Stimulated activated CD4-positive, alpha-beta T cell treated with anti-CD3 and anti-CD28 coated beads, TNF-alpha, amount 100 ng/mL, for 48 hours (primary cell): ENCODE data around the gene DZIP3.

Experiments used
- DNase-seq, 3 donors: peaks; one replicate each; pipeline ENCODE4 v3.0.0-alpha.2; 2020; ENCODE audit warnings: low read depth in 3 of 3

DZIP3 gene

GRCh38 chr3:108698461-108698860 is 108.9 kb downstream of the DZIP3 start:
- no peak for DNase-seq

- no peak for DNase-seq
Measured at GRCh38 chr3:108705045-108705444, 115.5 kb downstream of the DZIP3 start.

- no peak for DNase-seq
Measured at GRCh38 chr3:108713009-108713516, 123.5 kb downstream of the DZIP3 start.

- DNase-seq = no peak
Measured at GRCh38 chr3:108713816-108714215, 124.3 kb downstream of the DZIP3 start.

GRCh38 chr3:108718454-108718853 is 128.9 kb downstream of the DZIP3 start:
- no peak for DNase-seq

- no peak for DNase-seq
Measured at GRCh38 chr3:108719178-108719806, 129.8 kb downstream of the DZIP3 start.

GRCh38 chr3:108722724-108723123 is 133.2 kb downstream of the DZIP3 start:
- no peak for DNase-seq

- no peak for DNase-seq
Measured at GRCh38 chr3:108724101-108724500, 134.6 kb downstream of the DZIP3 start.

- no peak for DNase-seq
Measured at GRCh38 chr3:108728105-108728504, 138.6 kb downstream of the DZIP3 start.

GRCh38 chr3:108728934-108729333 is 139.4 kb downstream of the DZIP3 start:
- DNase-seq = no peak

- no peak for DNase-seq
Measured at GRCh38 chr3:108736821-108737220, 147.3 kb downstream of the DZIP3 start.

- no peak for DNase-seq
Measured at GRCh38 chr3:108742929-108743328, 153.4 kb downstream of the DZIP3 start.
